Vagina (tissue), 2 donors: Measurements from ENCODE around the gene RPRD1B. TPM values are rescaled to one million over a fixed set of nuclear protein-coding genes. Genes with fewer than 3 reads are reported as not detected.

Source experiments
- DNase-seq, 2 donors: peaks; one replicate each; pipeline ENCODE4 v3.0.0-alpha.2; 2017; ENCODE audit errors: extremely low spot score in 2 of 2
- H3K27ac ChIP-seq: fragments of 200-600 bp; sonication (generic); one replicate; pipeline ENCODE4 v1.5.1; 2019
- H3K27me3 ChIP-seq: fragments of 200-600 bp; sonication (generic); one replicate; pipeline ENCODE4 v1.5.1; 2019
- H3K36me3 ChIP-seq, 2 donors: fragments of 200-600 bp; sonication (generic); one replicate each; pipeline ENCODE4 v1.5.1; 2017 to 2019
- H3K4me1 ChIP-seq: fragments of 200-600 bp; sonication (generic); one replicate; pipeline ENCODE4 v1.5.1; 2019
- H3K4me3 ChIP-seq, 2 donors: fragments of 200-600 bp; sonication (generic); 1 replicate in 1 of 2; 2 replicates in 1 of 2; pipeline ENCODE4 v1.5.1; 2016 to 2019
- H3K9me3 ChIP-seq: fragments of 200-600 bp; sonication (generic); one replicate; pipeline ENCODE4 v1.5.1; 2019
- POLR2A ChIP-seq, 2 donors: fragments of 450-650 bp; IDR thresholded peaks; one replicate each; pipeline ENCODE4 v1.6.1; 2017; ENCODE audit warnings: antibody characterized with exemption in 2 of 2, mild to moderate bottlenecking in 2 of 2, moderate library complexity in 2 of 2
- POLR2AphosphoS5 ChIP-seq, 2 donors: sonication (generic); formaldehyde crosslinking; IDR thresholded peaks; one replicate each; pipeline ENCODE4 v1.9.0; 2017; ENCODE audit warnings: antibody characterized with exemption in 2 of 2, mild to moderate bottlenecking in 2 of 2, low read depth in 1 of 2; ENCODE audit not compliant: insufficient read depth in 1 of 2
- intact Hi-C: fragments of 100-400 bp; cut with DNase I; formaldehyde crosslinking; loops from one replicate; pipeline ENCODE4 v1.15.1; 2023
- total RNA-seq: library from RNA; depleted of rRNA; stranded (reverse); fragments of >200 nt; gene quantifications from one replicate; pipeline ENCODE4 v1.2.3, GENCODE V29; 2016
- TF ChIP-seq, protein P1 (sequence below), 3 experiments: fragments of 450-650 bp in 2 of 3; fragments of 200-600 bp in 1 of 3; sonication (generic) in 1 of 3; IDR thresholded peaks; one replicate each; pipeline ENCODE4 v1.5.1; 2017 to 2019; ENCODE audit warnings: antibody characterized with exemption in 3 of 3, mild to moderate bottlenecking in 2 of 3, moderate library complexity in 2 of 3

RPRD1B gene
- total RNA-seq, 1 donor from 2014 or later: 23.8 TPM

DNA sequence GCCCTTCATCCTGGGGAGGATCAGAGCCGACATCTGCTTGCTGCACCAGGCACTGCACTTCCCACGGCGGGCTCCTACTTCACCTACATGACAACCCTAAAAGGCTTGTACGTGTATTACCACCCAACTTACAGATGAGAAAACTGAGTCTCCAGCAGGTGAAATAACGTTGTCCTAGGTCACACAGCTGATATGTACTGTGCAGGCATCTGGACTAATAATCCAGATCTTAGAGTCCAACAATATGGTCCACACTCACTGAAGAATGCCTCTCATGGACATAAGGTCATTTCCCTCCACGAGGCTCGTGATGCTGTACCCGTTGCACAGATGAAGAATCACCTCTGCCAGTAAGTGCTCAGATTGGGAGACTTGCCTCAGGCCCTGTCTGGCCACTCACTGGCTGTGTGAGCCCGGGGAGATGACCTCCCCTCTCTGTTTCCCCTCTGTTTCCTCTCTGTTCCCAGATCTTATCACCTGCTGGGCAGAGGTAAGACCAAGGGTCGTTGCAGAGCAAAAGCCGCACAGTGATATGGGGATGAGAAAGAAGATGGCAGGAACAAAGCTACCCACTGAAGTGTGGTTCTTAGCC is 99.5 kb downstream of the RPRD1B start:
- no peak for DNase-seq
- Histone ChIP-seq H3K36me3 (peaks cover 0 to 7% of the 10 kb centered on the region in 2 donors), H3K4me1 (no peaks in the 10 kb centered on the region), H3K27me3 (no peaks in the 10 kb centered on the region), H3K27ac (no peak overlapping the region), H3K4me3 (no peak overlapping the region), H3K9me3 (no peaks in the 10 kb centered on the region)
- intact Hi-C loops: no loop called here
- TF ChIP-seq, protein P1, sequence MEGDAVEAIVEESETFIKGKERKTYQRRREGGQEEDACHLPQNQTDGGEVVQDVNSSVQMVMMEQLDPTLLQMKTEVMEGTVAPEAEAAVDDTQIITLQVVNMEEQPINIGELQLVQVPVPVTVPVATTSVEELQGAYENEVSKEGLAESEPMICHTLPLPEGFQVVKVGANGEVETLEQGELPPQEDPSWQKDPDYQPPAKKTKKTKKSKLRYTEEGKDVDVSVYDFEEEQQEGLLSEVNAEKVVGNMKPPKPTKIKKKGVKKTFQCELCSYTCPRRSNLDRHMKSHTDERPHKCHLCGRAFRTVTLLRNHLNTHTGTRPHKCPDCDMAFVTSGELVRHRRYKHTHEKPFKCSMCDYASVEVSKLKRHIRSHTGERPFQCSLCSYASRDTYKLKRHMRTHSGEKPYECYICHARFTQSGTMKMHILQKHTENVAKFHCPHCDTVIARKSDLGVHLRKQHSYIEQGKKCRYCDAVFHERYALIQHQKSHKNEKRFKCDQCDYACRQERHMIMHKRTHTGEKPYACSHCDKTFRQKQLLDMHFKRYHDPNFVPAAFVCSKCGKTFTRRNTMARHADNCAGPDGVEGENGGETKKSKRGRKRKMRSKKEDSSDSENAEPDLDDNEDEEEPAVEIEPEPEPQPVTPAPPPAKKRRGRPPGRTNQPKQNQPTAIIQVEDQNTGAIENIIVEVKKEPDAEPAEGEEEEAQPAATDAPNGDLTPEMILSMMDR (IDR thresholded peaks at IDR 0.05): no peak
- no peak for TF ChIP-seq POLR2A (IDR thresholded peaks at IDR 0.05)
- TF ChIP-seq POLR2AphosphoS5 (IDR thresholded peaks at IDR 0.05; ENCODE audit: insufficient read depth in 1 of 2, low read depth in 1 of 2): no peak

DNA sequence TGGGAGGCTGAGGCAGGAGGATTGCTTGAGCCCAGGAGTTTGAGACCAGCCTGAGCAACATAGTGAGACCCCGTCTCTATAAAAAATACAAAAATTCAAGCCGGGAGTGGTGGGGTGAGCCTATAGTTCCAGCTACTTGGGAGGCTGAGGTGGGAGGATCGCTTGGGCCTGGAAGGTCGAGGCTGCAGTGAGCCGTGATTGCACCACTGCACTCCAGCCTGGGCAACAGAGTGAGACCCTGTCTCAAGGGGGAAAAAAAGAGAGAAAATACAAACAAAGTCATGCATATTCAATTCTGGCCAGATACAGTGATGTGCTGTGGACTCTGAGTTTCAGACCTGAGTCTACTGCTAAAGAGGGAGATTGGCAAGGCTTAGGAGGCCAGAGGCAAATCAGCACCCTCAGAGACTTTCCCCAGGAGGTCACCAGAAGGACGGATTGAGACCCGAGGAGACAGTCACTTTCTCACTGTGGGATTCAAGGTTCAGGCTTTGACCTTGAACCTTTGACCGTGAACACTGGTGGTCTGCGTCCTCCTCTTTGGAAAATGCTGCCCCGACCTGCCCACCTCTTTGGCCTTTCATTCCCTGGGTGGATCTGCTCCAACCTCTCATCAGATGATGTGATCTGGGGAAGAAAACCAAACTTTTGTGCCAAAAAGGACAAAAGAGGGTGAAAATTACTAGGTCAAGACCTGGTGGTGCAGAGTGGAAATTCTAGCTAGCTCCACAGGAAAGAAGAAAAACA is 100.3 kb downstream of the RPRD1B start:
- H3K27ac ChIP-seq: no peak overlapping the region
- intact Hi-C loops: no loop called here
- TF ChIP-seq, protein P1 (IDR thresholded peaks at IDR 0.05): no peak
- no peak for TF ChIP-seq POLR2A (IDR thresholded peaks at IDR 0.05)
- TF ChIP-seq POLR2AphosphoS5 (IDR thresholded peaks at IDR 0.05; ENCODE audit: insufficient read depth in 1 of 2, low read depth in 1 of 2): no peak
- H3K4me3 ChIP-seq: no peak overlapping the region
- H3K4me1 ChIP-seq: no peaks in the 10 kb centered on the region
- peaks cover 0 to 12% of the 10 kb centered on the region in 2 donors for H3K36me3 ChIP-seq
- no peak for DNase-seq
- no peaks in the 10 kb centered on the region for H3K27me3 ChIP-seq
- no peaks in the 10 kb centered on the region for H3K9me3 ChIP-seq

DNA sequence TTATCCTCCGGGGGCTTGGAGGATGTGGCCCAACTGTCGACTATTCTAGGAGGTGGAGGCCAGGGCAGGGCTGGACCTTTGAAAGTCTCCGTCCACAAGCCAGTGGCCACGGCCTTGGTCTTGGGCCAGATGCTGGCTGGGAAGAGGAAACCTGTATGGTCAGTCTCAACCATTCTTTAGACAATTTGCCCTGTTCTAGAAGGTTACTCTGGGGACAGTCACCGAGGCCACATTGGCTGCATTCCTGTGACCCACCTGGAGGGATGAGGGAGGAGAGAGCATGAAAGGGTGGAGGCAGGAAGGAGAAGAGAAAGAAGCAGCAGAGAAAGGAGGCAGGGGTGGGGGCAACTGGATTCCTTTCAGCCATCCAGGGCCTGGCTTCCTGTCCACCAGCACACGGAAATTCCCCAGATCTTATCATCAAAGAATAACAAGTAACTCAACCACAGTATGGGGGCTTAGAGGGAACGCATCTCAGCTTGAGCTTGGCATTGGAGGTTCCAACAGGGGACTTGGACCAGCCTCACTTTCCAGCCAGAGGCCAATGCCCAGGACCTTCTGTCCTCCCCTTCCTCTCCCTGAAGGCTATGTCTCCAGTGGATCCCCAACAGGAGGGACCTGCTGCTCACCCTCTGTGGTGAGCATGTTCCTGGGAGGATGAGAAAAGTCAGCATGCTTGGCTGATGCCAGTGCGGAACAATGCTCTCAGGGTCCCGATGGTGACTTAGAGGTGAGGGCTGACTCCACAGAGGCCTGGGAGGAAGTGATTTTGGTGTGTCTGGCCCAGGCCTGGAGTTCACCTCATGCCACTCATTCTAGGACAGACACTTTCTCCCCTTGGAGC is 101.1 kb downstream of the RPRD1B start:
- H3K27ac ChIP-seq: no peak overlapping the region
- intact Hi-C loops: no loop called here
- H3K27me3 ChIP-seq: no peaks in the 10 kb centered on the region
- no peak for TF ChIP-seq POLR2A (IDR thresholded peaks at IDR 0.05)
- TF ChIP-seq, protein P1 (IDR thresholded peaks at IDR 0.05): no peak
- no peak for TF ChIP-seq POLR2AphosphoS5 (IDR thresholded peaks at IDR 0.05; ENCODE audit: insufficient read depth in 1 of 2, low read depth in 1 of 2)
- H3K4me3 ChIP-seq: no peak overlapping the region
- DNase-seq: no peak
- peaks cover 0 to 16% of the 10 kb centered on the region in 2 donors for H3K36me3 ChIP-seq
- no peaks in the 10 kb centered on the region for H3K4me1 ChIP-seq
- no peaks in the 10 kb centered on the region for H3K9me3 ChIP-seq

DNA sequence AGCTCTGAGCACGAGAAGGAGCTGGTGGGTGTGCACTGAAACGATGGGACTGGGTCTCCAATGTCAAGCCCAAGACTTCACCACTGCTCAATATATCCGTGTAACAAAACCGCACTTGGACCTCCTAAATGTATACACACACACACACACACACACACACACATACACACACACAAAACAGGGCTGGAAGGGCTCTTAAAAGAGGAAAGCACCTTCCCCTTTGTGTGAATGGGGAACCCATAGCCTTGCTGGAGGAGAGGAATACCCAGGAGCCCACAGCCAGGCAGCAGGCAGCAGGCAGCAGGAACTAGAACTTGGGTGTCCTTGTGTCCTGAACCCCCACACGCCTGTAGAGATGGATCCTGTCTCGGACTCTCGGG is 101.7 kb downstream of the RPRD1B start:
- Histone ChIP-seq H3K36me3 (peaks cover 0 to 16% of the 10 kb centered on the region in 2 donors), H3K9me3 (no peaks in the 10 kb centered on the region)

More for the DNA sequence above, 101.7 kb downstream of the RPRD1B start:
- Histone ChIP-seq H3K4me1 (no peaks in the 10 kb centered on the region), H3K27ac (no peak overlapping the region), H3K4me3 (no peak overlapping the region), H3K27me3 (no peaks in the 10 kb centered on the region)
- intact Hi-C loops: no loop called here
- DNase-seq: no peak
- TF ChIP-seq, protein P1 (IDR thresholded peaks at IDR 0.05): no peak
- no peak for TF ChIP-seq POLR2A (IDR thresholded peaks at IDR 0.05)
- no peak for TF ChIP-seq POLR2AphosphoS5 (IDR thresholded peaks at IDR 0.05; ENCODE audit: insufficient read depth in 1 of 2, low read depth in 1 of 2)
